CD4-positive, alpha-beta T cell treated with Interleukin-6 for 4 hours (primary cell): ENCODE results near the gene KLF1.
"Not testable (repeated sequence)": the region's sequence is repeated elsewhere in the genome, so short reads cannot be mapped to it uniquely, and the experiment has no call there.

Source experiments
- DNase-seq: peaks from one replicate; pipeline ENCODE4 v3.0.0-alpha.2; 2020; ENCODE audit warnings: mixed read lengths

Gene KLF1

GRCh38 chr19:12886969-12887747, at the start of gene KLF1:
Gene KLF1, minus strand, starts transcription at chr19:12887201. Its CDS starts 61 bp downstream, at chr19:12887140.
- DNase-seq: no peak

- no peak for DNase-seq
Observed at GRCh38 chr19:12936582-12936981, 49.6 kb upstream of the KLF1 start.

GRCh38 chr19:12935071-12935470, 48.1 kb upstream of the KLF1 start:
- no peak for DNase-seq

- peak; percentile 91 for DNase-seq
Observed at GRCh38 chr19:12933287-12934072, 46.5 kb upstream of the KLF1 start, which contains the start of gene FARSA. Gene FARSA, minus strand, starts transcription at chr19:12933711. Its CDS starts 15 bp downstream, at chr19:12933696.

- no peak for DNase-seq
Observed at GRCh38 chr19:12932392-12933286, 45.6 kb upstream of the KLF1 start.

GRCh38 chr19:12930002-12930645, 43.1 kb upstream of the KLF1 start:
- no peak for DNase-seq

GRCh38 chr19:12924621-12925310, 37.8 kb upstream of the KLF1 start:
- DNase-seq: no peak

GRCh38 chr19:12922959-12923358, 36.0 kb upstream of the KLF1 start:
- DNase-seq: no peak

- DNase-seq: no peak
Observed at GRCh38 chr19:12921047-12921446, 34.0 kb upstream of the KLF1 start.

- no peak for DNase-seq
Observed at GRCh38 chr19:12918253-12918652, 31.3 kb upstream of the KLF1 start.

- DNase-seq: not testable (repeated sequence)
Observed at GRCh38 chr19:12915860-12916259, 28.9 kb upstream of the KLF1 start.

- peak; percentile 74 for DNase-seq
Observed at GRCh38 chr19:12913851-12914690, 27.1 kb upstream of the KLF1 start.

- no peak for DNase-seq
Observed at GRCh38 chr19:12913011-12913561, 26.1 kb upstream of the KLF1 start.

GRCh38 chr19:12912571-12912970, 25.6 kb upstream of the KLF1 start:
- DNase-seq: no peak

GRCh38 chr19:12907166-12907565, 20.2 kb upstream of the KLF1 start:
- DNase-seq: no peak

GRCh38 chr19:12899891-12900518, 13.0 kb upstream of the KLF1 start:
- DNase-seq: no peak

- DNase-seq: no peak
Observed at GRCh38 chr19:12896460-12896859, 9.5 kb upstream of the KLF1 start.

- DNase-seq: no peak
Observed at GRCh38 chr19:12893582-12893981, 6.6 kb upstream of the KLF1 start.

- DNase-seq: no peak
Observed at GRCh38 chr19:12891553-12892021, 4.6 kb upstream of the KLF1 start.
